ENCODE results near the gene GUCA2A.

DNA sequence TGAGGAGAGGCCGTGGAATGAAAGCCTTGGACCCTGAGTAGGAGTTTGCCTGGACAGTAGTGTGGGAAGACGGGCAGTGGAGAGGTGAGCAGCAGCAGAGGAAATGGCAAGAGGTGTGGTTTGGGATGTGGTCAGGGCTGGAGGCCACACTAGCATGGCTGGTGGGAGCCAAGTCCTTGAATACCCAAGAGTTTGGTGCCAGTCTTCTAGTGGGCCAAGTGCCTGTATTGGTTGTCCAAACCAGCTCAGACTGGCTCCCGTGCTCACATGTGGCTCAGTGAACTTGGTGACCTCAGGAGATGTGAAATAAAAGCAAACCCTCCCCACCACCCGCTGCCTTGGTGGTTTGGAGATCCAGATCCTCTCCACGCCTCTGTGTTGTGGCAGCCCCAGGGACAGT is 2.4 kb downstream of the GUCA2A start:
- TF ChIP-seq CTCF (IDR thresholded peaks at IDR 0.05) = no peak
- no peak for TF ChIP-seq SIN3A (IDR thresholded peaks at IDR 0.05; ENCODE audit: borderline replicate concordance, insufficient read depth, low read depth, low read length)

Measured in Panc1 (cell line).